Measurements from ENCODE around the gene FRRS1L. TPM values are rescaled to one million over a fixed set of nuclear protein-coding genes. Genes with fewer than 3 reads are reported as not detected.

Gene FRRS1L
- total RNA-seq, 1 donor from 2014 or later, result 6.7 TPM

DNA sequence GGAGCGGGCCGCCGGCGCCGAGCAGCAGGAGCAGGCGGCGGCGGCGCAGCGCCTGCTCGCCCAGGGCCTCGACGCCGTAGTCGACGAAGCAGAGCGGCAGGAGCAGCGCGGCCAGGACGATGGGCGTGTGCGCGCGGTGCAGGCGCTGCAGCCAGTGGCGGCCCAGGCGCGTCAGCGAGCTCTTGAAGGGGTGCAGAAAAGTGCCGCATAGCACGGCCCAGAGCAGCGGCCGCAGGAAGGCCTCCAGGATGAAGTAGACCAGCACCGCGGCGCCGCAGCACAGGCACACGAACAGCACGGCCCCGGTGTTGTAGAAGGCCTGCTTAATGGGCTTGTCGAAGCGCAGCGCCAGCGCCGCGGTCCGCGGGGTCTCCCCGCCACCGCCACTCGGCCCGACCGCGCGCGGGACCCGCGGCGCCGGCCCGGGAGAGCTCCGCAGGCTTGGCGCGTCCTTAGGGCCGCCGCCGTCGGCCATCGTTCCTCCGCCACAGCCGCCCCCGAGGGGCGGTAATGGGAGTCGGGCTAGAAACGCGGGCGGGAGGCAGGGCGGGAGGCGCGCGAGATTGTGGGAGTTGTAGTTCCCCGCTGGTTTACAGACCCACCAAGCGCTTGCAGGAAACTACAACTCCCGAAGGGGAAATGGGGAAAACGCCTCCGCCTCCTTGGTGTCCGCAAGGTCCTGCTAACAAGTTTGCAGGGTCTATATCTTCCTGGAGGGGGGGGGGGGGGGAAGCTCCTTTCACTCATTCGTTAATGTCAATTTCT lies 47.4 kb downstream of the FRRS1L start, which contains the start of gene TMEM245:
Gene TMEM245, minus strand, starts transcription at position 509 of the 765 bp plus-strand sequence. Its CDS starts 34 bp downstream, at position 475.
- H3K4me3 Mint-ChIP-seq (ENCODE audit: unreplicated experiment), result peak within 1 kb of the TSS; percentile 86
- H3K27me3 Mint-ChIP-seq (ENCODE audit: unreplicated experiment), result no peaks in the 10 kb centered on the region
- TF ChIP-seq, protein P1, sequence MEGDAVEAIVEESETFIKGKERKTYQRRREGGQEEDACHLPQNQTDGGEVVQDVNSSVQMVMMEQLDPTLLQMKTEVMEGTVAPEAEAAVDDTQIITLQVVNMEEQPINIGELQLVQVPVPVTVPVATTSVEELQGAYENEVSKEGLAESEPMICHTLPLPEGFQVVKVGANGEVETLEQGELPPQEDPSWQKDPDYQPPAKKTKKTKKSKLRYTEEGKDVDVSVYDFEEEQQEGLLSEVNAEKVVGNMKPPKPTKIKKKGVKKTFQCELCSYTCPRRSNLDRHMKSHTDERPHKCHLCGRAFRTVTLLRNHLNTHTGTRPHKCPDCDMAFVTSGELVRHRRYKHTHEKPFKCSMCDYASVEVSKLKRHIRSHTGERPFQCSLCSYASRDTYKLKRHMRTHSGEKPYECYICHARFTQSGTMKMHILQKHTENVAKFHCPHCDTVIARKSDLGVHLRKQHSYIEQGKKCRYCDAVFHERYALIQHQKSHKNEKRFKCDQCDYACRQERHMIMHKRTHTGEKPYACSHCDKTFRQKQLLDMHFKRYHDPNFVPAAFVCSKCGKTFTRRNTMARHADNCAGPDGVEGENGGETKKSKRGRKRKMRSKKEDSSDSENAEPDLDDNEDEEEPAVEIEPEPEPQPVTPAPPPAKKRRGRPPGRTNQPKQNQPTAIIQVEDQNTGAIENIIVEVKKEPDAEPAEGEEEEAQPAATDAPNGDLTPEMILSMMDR (IDR thresholded peaks at IDR 0.05), result no peak

DNA sequence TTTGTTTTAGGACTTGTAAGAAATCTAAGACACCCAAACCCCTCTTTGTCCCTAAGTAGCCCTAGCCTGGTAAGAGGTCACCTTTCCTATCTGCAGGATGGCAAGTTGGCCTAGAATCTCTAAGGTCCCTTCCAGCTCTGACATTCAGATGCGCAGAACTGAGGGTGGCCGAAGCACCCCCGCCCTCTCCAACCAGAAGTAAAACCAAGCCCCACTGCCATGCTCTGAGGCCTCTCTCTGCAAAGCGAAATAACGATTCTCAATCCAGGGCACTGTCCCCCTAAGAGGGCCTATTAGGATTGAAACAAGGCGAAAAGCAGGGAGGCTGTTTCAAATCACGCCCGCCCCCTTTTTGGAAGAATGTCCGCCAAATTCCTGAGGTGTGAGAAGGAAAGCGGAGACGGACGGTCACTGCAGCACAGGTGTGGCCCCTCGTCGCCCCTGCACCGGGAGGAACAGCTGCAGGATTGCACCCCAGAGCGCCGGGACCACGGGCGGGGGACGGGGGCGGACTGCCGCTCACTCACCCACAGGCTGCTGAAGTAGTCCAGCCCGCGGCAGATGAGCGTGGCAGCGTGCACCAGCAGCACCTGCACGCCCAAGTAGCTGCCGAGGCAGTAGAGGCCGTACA lies 48.1 kb downstream of the FRRS1L start:
- Mint-ChIP-seq H3K27ac (ENCODE audit: unreplicated experiment) (peak overlapping the region; percentile 72), H3K27me3 (ENCODE audit: unreplicated experiment) (no peaks in the 10 kb centered on the region), H3K36me3 (ENCODE audit: unreplicated experiment) (peaks cover 1% of the 10 kb centered on the region), H3K9me3 (ENCODE audit: unreplicated experiment) (no peaks in the 10 kb centered on the region), H3K4me1 (ENCODE audit: unreplicated experiment) (peaks cover 41% of the 10 kb centered on the region), H3K4me3 (ENCODE audit: unreplicated experiment) (peak overlapping the region; percentile 86)
- no peak for DNase-seq (ENCODE audit: extremely low spot score, unreplicated experiment)
- TF ChIP-seq, protein P1 (IDR thresholded peaks at IDR 0.05), result no peak

More for the DNA sequence above, 47.4 kb downstream of the FRRS1L start, which contains the start of gene TMEM245:
- H3K36me3 Mint-ChIP-seq (ENCODE audit: unreplicated experiment), result peaks cover 1% of the 10 kb centered on the region
- no peaks in the 10 kb centered on the region for H3K9me3 Mint-ChIP-seq (ENCODE audit: unreplicated experiment)
- peak within 1 kb of the TSS; percentile 77 for H3K27ac Mint-ChIP-seq (ENCODE audit: unreplicated experiment)
- DNase-seq (ENCODE audit: extremely low spot score, unreplicated experiment), result peak; percentile 98
- H3K4me1 Mint-ChIP-seq (ENCODE audit: unreplicated experiment), result peaks cover 34% of the 10 kb centered on the region

DNA sequence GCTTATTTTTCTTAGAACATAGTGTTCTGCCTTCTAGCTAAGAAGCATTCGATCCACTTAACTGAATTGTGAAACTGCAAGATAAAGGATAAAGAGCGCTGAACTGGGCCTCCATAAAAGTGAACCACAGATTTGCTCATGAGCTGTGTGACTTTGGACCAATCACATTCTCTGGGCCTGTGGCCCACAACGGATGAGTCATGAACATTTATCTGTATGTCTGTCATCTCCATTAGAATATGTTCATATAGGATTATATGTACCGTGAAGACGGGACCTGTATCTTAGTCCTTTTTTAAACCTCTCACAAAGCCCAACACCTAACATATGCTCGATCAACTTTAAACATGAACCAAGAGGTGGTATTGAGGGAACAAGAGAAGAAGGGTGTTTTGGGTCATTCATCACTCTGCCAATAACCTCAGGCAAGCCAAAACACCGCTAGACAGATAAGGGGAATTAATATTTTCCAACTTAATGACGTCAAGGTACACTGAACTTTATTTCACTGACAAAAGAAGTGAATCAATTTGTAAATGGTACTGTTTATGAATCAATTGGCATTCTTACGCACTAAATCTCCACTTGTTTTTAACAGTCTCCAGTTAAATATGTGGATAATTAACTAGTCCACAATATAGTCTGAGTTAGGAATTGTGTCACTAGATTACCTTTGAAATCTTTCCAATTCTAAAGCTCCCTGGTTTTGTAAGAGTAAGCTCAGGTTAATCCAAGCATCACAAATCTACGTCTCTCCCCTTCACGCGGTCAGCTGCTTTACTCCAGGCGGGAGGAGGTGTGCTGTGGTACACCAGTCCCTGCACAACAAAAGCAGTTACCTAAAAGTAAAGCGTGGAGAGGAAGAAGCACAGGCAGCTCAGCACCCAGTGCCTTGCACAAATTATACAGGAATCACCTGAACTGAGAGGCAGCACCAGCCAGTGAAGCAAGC lies 48.9 kb downstream of the FRRS1L start:
- H3K9me3 Mint-ChIP-seq (ENCODE audit: unreplicated experiment), result no peaks in the 10 kb centered on the region
- peaks cover 49% of the 10 kb centered on the region for H3K4me1 Mint-ChIP-seq (ENCODE audit: unreplicated experiment)
- peaks cover 1% of the 10 kb centered on the region for H3K36me3 Mint-ChIP-seq (ENCODE audit: unreplicated experiment)
- H3K4me3 Mint-ChIP-seq (ENCODE audit: unreplicated experiment), result peak overlapping the region; percentile 86
- no peaks in the 10 kb centered on the region for H3K27me3 Mint-ChIP-seq (ENCODE audit: unreplicated experiment)
- peak overlapping the region; percentile 72 for H3K27ac Mint-ChIP-seq (ENCODE audit: unreplicated experiment)
- TF ChIP-seq, protein P1 (IDR thresholded peaks at IDR 0.05), result no peak
- DNase-seq (ENCODE audit: extremely low spot score, unreplicated experiment), result no peak

DNA sequence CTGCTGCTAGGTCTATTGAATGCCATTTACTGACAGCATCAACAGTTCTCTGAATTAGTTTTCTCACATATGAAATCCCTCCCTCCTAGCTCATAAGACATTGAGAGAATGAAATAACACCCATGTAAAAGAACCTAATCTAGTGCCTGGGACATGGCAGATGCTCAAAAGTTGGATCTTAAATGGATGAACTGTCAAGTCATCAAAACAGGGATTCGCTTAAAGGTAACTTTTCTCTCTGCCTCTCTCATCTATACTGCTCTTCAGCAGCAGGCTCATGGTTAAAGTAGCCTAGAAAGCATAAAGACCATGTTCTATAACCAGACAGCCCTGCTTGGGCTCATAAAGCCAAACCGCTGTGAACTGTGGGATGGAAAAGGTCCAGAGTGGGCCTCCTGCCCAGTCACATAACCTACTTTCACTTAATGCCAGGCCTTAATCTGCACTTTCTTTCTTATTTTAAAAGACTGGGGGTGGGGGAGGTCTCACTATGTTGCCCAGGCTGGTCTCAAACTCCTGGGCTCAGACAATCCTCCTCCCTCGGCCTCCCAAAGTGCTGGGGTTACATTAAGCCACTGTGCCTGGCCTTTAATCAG lies 51.0 kb downstream of the FRRS1L start:
- TF ChIP-seq, protein P1 (IDR thresholded peaks at IDR 0.05), result no peak
- no peaks in the 10 kb centered on the region for H3K9me3 Mint-ChIP-seq (ENCODE audit: unreplicated experiment)
- H3K4me3 Mint-ChIP-seq (ENCODE audit: unreplicated experiment), result no peak overlapping the region
- peaks cover 70% of the 10 kb centered on the region for H3K4me1 Mint-ChIP-seq (ENCODE audit: unreplicated experiment)
- DNase-seq (ENCODE audit: extremely low spot score, unreplicated experiment), result no peak
- peaks cover 1% of the 10 kb centered on the region for H3K36me3 Mint-ChIP-seq (ENCODE audit: unreplicated experiment)
- peak overlapping the region; percentile 7 for H3K27ac Mint-ChIP-seq (ENCODE audit: unreplicated experiment)
- no peaks in the 10 kb centered on the region for H3K27me3 Mint-ChIP-seq (ENCODE audit: unreplicated experiment)
